H1 (cell line): ENCODE measurements around the gene IQCE. TPM values are rescaled to one million over a fixed set of nuclear protein-coding genes. Genes with fewer than 3 reads are reported as not detected.

Experiments
- CTCF ChIA-PET: fragments of 300-600 bp; sonication (Branson Sonifier 250); formaldehyde crosslinking; loops from one replicate; lab custom pipeline; 2021; ENCODE audit not compliant: partially characterized antibody; lab: Charles Lee
- POLR2A ChIA-PET: fragments of 300-600 bp; sonication (Branson Sonifier 250); formaldehyde crosslinking; loops from one replicate; lab custom pipeline; 2021; ENCODE audit warnings: inconsistent platforms; ENCODE audit not compliant: partially characterized antibody; lab: Charles Lee
- DNase-seq, 2 experiments: peaks; one replicate each; pipeline versions ENCODE4 v3.0.0 to v3.0.0-alpha.2; 2010 to 2022; ENCODE audit warnings: low spot score in 2 of 2, low read depth in 1 of 2, mixed read lengths in 1 of 2
- FAIRE-seq: peaks from 2 replicates; lab custom pipeline; 2011; peaks lifted over from hg19 to GRCh38; lab: Jason Lieb, UNC
- H2AFZ ChIP-seq: 2 replicates; pipeline ENCODE4 v1.8.1; 2012; ENCODE audit warnings: low read length, inconsistent platforms
- H2AK5ac ChIP-seq: 2 replicates; pipeline ENCODE4 v1.6.1; 2013; ENCODE audit warnings: low read depth, low read length
- H2BK120ac ChIP-seq: replicated peaks from 2 replicates; pipeline ENCODE3; 2013; ENCODE audit warnings: low read depth, low read length, inconsistent platforms
- H2BK12ac ChIP-seq: 2 replicates; pipeline ENCODE4 v1.6.1; 2013; ENCODE audit warnings: low read depth, low read length
- H2BK15ac ChIP-seq: 2 replicates; pipeline ENCODE4 v1.6.1; 2013; ENCODE audit warnings: low read length
- H2BK20ac ChIP-seq: 2 replicates; pipeline ENCODE4 v1.6.1; 2013; ENCODE audit warnings: low read length
- H2BK5ac ChIP-seq: 2 replicates; pipeline ENCODE4 v1.6.1; 2013; ENCODE audit warnings: low read depth, low read length
- H3K14ac ChIP-seq: 2 replicates; pipeline ENCODE4 v1.6.1; 2013; ENCODE audit warnings: inconsistent platforms; ENCODE audit not compliant: insufficient read length
- H3K18ac ChIP-seq: 2 replicates; pipeline ENCODE4 v1.6.1; 2013; ENCODE audit warnings: low read length; ENCODE audit errors: extremely low read depth
- H3K23ac ChIP-seq: 2 replicates; pipeline ENCODE4 v1.6.1; 2013; ENCODE audit warnings: inconsistent platforms; ENCODE audit not compliant: insufficient read length
- H3K23me2 ChIP-seq: 2 replicates; pipeline ENCODE4 v1.6.1; 2013; ENCODE audit warnings: low read depth, low read length
- H3K27ac ChIP-seq: 2 replicates; pipeline ENCODE4 v1.6.1; 2011; ENCODE audit warnings: low read depth, low read length, inconsistent platforms
- H3K27me3 ChIP-seq, 4 experiments: replicated peaks in 1 of 4; 1 replicate in 1 of 4; 2 replicates in 3 of 4; pipeline versions ENCODE4 v1.6.1 to v1.8.1; 2011 to 2013; ENCODE audit warnings: low read length in 3 of 4, mild to moderate bottlenecking in 3 of 4, inconsistent platforms in 2 of 4, mixed read lengths in 2 of 4, moderate library complexity in 1 of 4; ENCODE audit not compliant: control insufficient read depth in 3 of 4, insufficient read depth in 3 of 4; ENCODE audit errors: extremely low read depth in 1 of 4
- H3K36me3 ChIP-seq, 4 experiments: 2 replicates each; pipeline versions ENCODE4 v1.6.1 to v1.8.1; 2011 to 2013; ENCODE audit warnings: mild to moderate bottlenecking in 4 of 4, low read length in 3 of 4, moderate library complexity in 2 of 4, control low read depth in 1 of 4, inconsistent platforms in 1 of 4; ENCODE audit not compliant: insufficient read depth in 4 of 4, control insufficient read depth in 2 of 4
- H3K4ac ChIP-seq: replicated peaks from 2 replicates; pipeline ENCODE3; 2013; ENCODE audit warnings: low read length, low read depth, mixed read lengths, inconsistent platforms; ENCODE audit not compliant: insufficient read length
- H3K4me1 ChIP-seq, 4 experiments: replicated peaks in 1 of 4; 1 replicate in 1 of 4; 2 replicates in 3 of 4; pipeline versions ENCODE4 v1.6.1 to v1.8.1; 2011 to 2013; ENCODE audit warnings: low read length in 3 of 4, inconsistent platforms in 2 of 4, mixed read lengths in 1 of 4; ENCODE audit not compliant: insufficient read depth in 4 of 4, control insufficient read depth in 3 of 4
- H3K4me2 ChIP-seq, 2 experiments: 2 replicates each; pipeline versions ENCODE4 v1.6.1 to v1.8.1; 2011 to 2013; ENCODE audit warnings: low read depth in 2 of 2, low read length in 2 of 2, control low read depth in 1 of 2, inconsistent platforms in 1 of 2, mild to moderate bottlenecking in 1 of 2; ENCODE audit not compliant: insufficient read depth in 1 of 2
- H3K4me3 ChIP-seq, 4 experiments: fragments of 200-600, 300-600 bp in 1 of 4; sonication (generic), shearing (Covaris generic), sonication (Bioruptor Twin) in 1 of 4; 2 replicates each; pipeline versions ENCODE4 v1.5.1 to v1.8.1; 2011 to 2016; ENCODE audit warnings: low read length in 4 of 4, low read depth in 3 of 4, control low read depth in 2 of 4, inconsistent platforms in 2 of 4, mild to moderate bottlenecking in 2 of 4, mixed read lengths in 1 of 4, moderate library complexity in 1 of 4; ENCODE audit not compliant: insufficient read depth in 2 of 4; ENCODE audit errors: extremely low read depth in 1 of 4
- H3K56ac ChIP-seq: replicated peaks from 2 replicates; pipeline ENCODE3; 2013; ENCODE audit warnings: low read depth, mild to moderate bottlenecking, mixed read lengths, low read length, inconsistent platforms; ENCODE audit not compliant: insufficient read length
- H3K79me1 ChIP-seq: 2 replicates; pipeline ENCODE4 v1.6.1; 2013; ENCODE audit warnings: low read depth, low read length, control low read depth
- H3K79me2 ChIP-seq, 2 experiments: 2 replicates each; pipeline versions ENCODE4 v1.6.1 to v1.8.1; 2012 to 2013; ENCODE audit warnings: low read length in 2 of 2, mild to moderate bottlenecking in 2 of 2, inconsistent platforms in 1 of 2; ENCODE audit not compliant: insufficient read depth in 2 of 2, control insufficient read depth in 1 of 2
- H3K9ac ChIP-seq, 4 experiments: replicated peaks in 1 of 4; 1 replicate in 1 of 4; 2 replicates in 3 of 4; pipeline versions ENCODE4 v1.6.1 to v1.8.1; 2011 to 2013; ENCODE audit warnings: low read depth in 3 of 4, low read length in 3 of 4, control low read depth in 2 of 4, mild to moderate bottlenecking in 2 of 4, moderate library complexity in 2 of 4, inconsistent platforms in 1 of 4; ENCODE audit errors: extremely low read depth in 1 of 4
- H3K9me3 ChIP-seq, 2 experiments: 2 replicates each; pipeline versions ENCODE4 v1.6.1 to v1.8.1; 2012 to 2013; ENCODE audit warnings: mild to moderate bottlenecking in 2 of 2, moderate library complexity in 2 of 2, control low read depth in 1 of 2, inconsistent platforms in 1 of 2, low read depth in 1 of 2, low read length in 1 of 2, mixed read lengths in 1 of 2; ENCODE audit not compliant: insufficient read depth in 2 of 2
- H4K20me1 ChIP-seq, 2 experiments: replicated peaks in 1 of 2; 2 replicates each; pipeline versions ENCODE3 to v1.8.1; 2011 to 2013; ENCODE audit warnings: inconsistent platforms in 2 of 2, low read length in 2 of 2, mild to moderate bottlenecking in 1 of 2; ENCODE audit not compliant: insufficient read depth in 2 of 2, control insufficient read depth in 1 of 2
- H4K5ac ChIP-seq: 2 replicates; pipeline ENCODE4 v1.6.1; 2013; ENCODE audit warnings: low read length, low read depth, mixed read lengths, inconsistent platforms; ENCODE audit not compliant: insufficient read length
- H4K8ac ChIP-seq: 2 replicates; pipeline ENCODE4 v1.8.0; 2013; ENCODE audit warnings: mild to moderate bottlenecking, moderate library complexity, low read length, inconsistent platforms; ENCODE audit not compliant: insufficient read depth; ENCODE audit errors: extremely low read depth
- H4K91ac ChIP-seq: replicated peaks from 2 replicates; pipeline ENCODE3; 2013; ENCODE audit warnings: low read length, mixed read lengths, inconsistent platforms; ENCODE audit not compliant: insufficient read length
- BACH1 ChIP-seq: IDR thresholded peaks from 2 replicates; pipeline ENCODE4 v1.6.1; 2012; ENCODE audit warnings: low read length, improper control_type of control experiment
- BCL11A ChIP-seq, 2 experiments: IDR thresholded peaks; one replicate each; pipeline ENCODE4 v1.6.1; 2011; ENCODE audit warnings: low read depth in 2 of 2, low read length in 2 of 2, mild to moderate bottlenecking in 2 of 2
- JUND ChIP-seq: IDR thresholded peaks from 2 replicates; pipeline ENCODE4 v1.6.1; 2011; ENCODE audit warnings: mild to moderate bottlenecking, improper control_type of control experiment, low read length
- KDM4A ChIP-seq: IDR thresholded peaks from one replicate; pipeline ENCODE4 v1.7.1; 2012; ENCODE audit warnings: low read depth, mild to moderate bottlenecking, moderate library complexity, low read length, inconsistent platforms; ENCODE audit not compliant: severe bottlenecking
- KDM5A ChIP-seq: fragments of 200-600 bp; IDR thresholded peaks from 2 replicates; pipeline ENCODE4 v1.7.1; 2012; ENCODE audit warnings: mild to moderate bottlenecking, low read length, inconsistent platforms, mixed read lengths
- MAFK ChIP-seq: IDR thresholded peaks from 2 replicates; pipeline ENCODE4 v1.6.1; 2012; ENCODE audit warnings: low read depth, mild to moderate bottlenecking, improper control_type of control experiment, low read length
- POLR2A ChIP-seq, 2 experiments: IDR thresholded peaks; 1 replicate in 1 of 2; 2 replicates in 1 of 2; pipeline ENCODE4 v1.6.1; 2011; ENCODE audit warnings: low read depth in 2 of 2, low read length in 2 of 2, mild to moderate bottlenecking in 2 of 2; ENCODE audit errors: control extremely low read depth in 1 of 2
- RNF2 ChIP-seq: fragments of 200-900, 300-1000 bp; sonication (generic); IDR thresholded peaks from 2 replicates; pipeline ENCODE4 v1.7.1; 2016; ENCODE audit warnings: borderline replicate concordance, low read depth, mild to moderate bottlenecking, antibody characterized with exemption, low read length; ENCODE audit not compliant: poor library complexity, severe bottlenecking; ENCODE audit errors: missing control alignments
- USF2 ChIP-seq: IDR thresholded peaks from 2 replicates; pipeline ENCODE4 v1.6.1; 2011; ENCODE audit warnings: low read length, improper control_type of control experiment
- WGBS, 2 experiments: shearing (Covaris generic) in 1 of 2; methylation state at CpG; one replicate each; pipeline versions ENCODE4 v1.1.6 to v1.1.7; 2013 to 2015; ENCODE audit warnings: low lambda C conversion rate in 2 of 2, mixed read lengths in 2 of 2, inconsistent platforms in 1 of 2, low coverage in 1 of 2, missing lambda C conversion rate in 1 of 2; ENCODE audit not compliant: insufficient replicate concordance in 2 of 2, insufficient coverage in 1 of 2, insufficient read length in 1 of 2; ENCODE audit errors: extremely low coverage in 1 of 2, missing lambda C conversion rate in 1 of 2; 5-methylcytosine and 5-hydroxymethylcytosine counted together
- polyA plus RNA-seq, 7 experiments: library from polyadenylated mRNA; depleted of rRNA in 3 of 7; stranded (reverse) in 5 of 7; unstranded in 2 of 7; fragments of >200 nt in 5 of 7; fragments of 200-250 nt in 2 of 7; gene quantifications; 1 replicate in 5 of 7; 2 replicates in 1 of 7; 4 replicates in 1 of 7; pipeline versions ENCODE4 v1.2.1 to v1.2.3, GENCODE V29; 2011 to 2013; ENCODE audit warnings: missing spikeins in 2 of 7, mixed read lengths in 2 of 7
- total RNA-seq: library from RNA; stranded (reverse); fragmentation: NEBNext Ultra II Directional; extraction: Animal tissue kit (Norgen Biotek cat#: 25700); gene quantifications from 2 replicates; pipeline ENCODE4 v1.2.1, GENCODE V29; 2021

Gene IQCE
- total and polyA plus RNA-seq, 2 of the 8 experiments (the other 6 are each of a cell fraction or from before 2014, with no cell fraction given) = 2.2 to 4.9 TPM

DNA sequence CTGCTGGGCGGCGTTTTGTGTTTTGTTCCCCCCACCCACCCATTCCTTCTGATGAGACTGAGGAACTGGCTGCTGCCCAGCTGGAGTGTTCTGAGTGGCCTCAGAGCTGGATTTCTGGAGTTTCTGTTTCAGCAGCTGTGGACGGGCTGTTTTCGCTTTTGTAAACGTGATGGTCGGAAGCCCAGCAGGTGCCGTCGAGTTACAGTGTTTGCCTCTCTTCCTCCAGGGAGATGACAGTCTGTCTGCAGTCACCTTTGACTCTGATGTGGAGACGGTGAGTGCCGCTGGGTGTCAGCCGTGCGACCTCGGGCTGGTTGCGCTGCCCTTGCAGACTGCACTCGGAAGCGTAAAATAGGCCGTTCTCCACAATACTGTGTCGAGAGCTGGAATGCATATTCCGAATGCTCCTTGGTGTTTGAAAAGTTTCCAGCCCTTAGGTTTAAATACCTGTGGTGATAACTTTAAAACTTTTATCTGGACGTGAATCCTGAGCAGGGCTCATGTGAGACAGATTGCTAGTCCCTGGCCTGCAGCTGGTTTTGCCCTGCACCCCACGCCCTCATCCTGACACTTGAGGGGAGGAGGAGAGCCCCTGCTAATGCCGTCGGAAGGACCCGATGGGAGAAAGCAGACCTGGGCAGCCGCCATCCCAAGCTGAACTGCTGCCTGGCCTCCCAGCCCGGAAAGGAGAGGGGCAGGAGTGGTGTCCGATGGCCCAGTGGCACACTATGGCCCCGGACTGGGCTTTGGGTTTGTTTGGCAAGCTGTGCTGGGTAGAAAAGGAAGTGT lies 8.3 kb downstream of the IQCE start:
- Histone ChIP-seq H2BK20ac (no peak overlapping the region), H3K4me1 (peaks cover 0 to 6% (median 1%) of the 10 kb centered on the region in 4 experiments; a peak in 4 of 7 replicates), H3K79me2 (no peaks in the 10 kb centered on the region), H3K9ac (no peak overlapping the region), H3K23ac (no peak overlapping the region), H2BK12ac (no peak overlapping the region), H3K4me2 (no peak overlapping the region), H3K9me3 (no peaks in the 10 kb centered on the region), H3K56ac (no peak overlapping the region), H2AK5ac (no peak overlapping the region), H4K91ac (no peak overlapping the region), H3K27me3 (no peaks in the 10 kb centered on the region), H3K27ac (no peak overlapping the region), H3K18ac (no peak overlapping the region), H2AFZ (no peak overlapping the region), H3K79me1 (peaks cover 4% of the 10 kb centered on the region), H4K20me1 (peaks cover 0 to 4% of the 10 kb centered on the region in 2 experiments), H3K36me3 (no peaks in the 10 kb centered on the region), H3K14ac (no peak overlapping the region), H2BK15ac (peak overlapping the region; percentile 31; the same call in 1 of the 2 replicates), H4K5ac (no peak overlapping the region), H3K4me3 (no peak overlapping the region), H3K4ac (no peak overlapping the region), H3K23me2 (no peaks in the 10 kb centered on the region; the same call in 1 of the 2 replicates), H2BK5ac (no peak overlapping the region), H2BK120ac (no peak overlapping the region), H4K8ac (no peak overlapping the region)
- no peak for DNase-seq
- CTCF ChIA-PET = interaction anchor here (0.6 to 3.4 kb wide), 47 partner anchors 9 to 152 kb away, joined by 3 to 27 read pairs (median 4); partner anchors contain the start of gene TTYH3
- 83% methylated on average over 28 of the region's 28 CpGs; no CpG with 5 or more reads in 1 of the 2 experiments for WGBS, 2 experiments
- FAIRE-seq = no peak
- POLR2A ChIA-PET = interaction anchor here (0.8 to 1.6 kb wide), 4 partner anchors 11 to 44 kb away, joined by 3 to 4 read pairs (median 3); partner anchors contain the start of gene BRAT1
- TF ChIP-seq KDM4A (no peak), POLR2A (IDR thresholded peaks at IDR 0.05; ENCODE audit: control extremely low read depth in 1 of 2, low read depth in 2 of 2, low read length in 2 of 2) (no peak), JUND (no peak), BCL11A (IDR thresholded peaks at IDR 0.05; ENCODE audit: low read depth in 2 of 2, low read length in 2 of 2) (no peak), RNF2 (no peak), MAFK (no peak), KDM5A (no peak), USF2 (no peak), BACH1 (no peak)
